H1 (cell line): Measurements from ENCODE around the gene ASB3. TPM values are rescaled to one million over a fixed set of nuclear protein-coding genes. Genes with fewer than 3 reads are reported as not detected.

Source experiments
- CTCF ChIA-PET: fragments of 300-600 bp; sonication (Branson Sonifier 250); formaldehyde crosslinking; loops from one replicate; lab custom pipeline; 2021; ENCODE audit not compliant: partially characterized antibody; lab: Charles Lee
- POLR2A ChIA-PET: fragments of 300-600 bp; sonication (Branson Sonifier 250); formaldehyde crosslinking; loops from one replicate; lab custom pipeline; 2021; ENCODE audit warnings: inconsistent platforms; ENCODE audit not compliant: partially characterized antibody; lab: Charles Lee
- DNase-seq, 2 experiments: peaks; one replicate each; pipeline versions ENCODE4 v3.0.0 to v3.0.0-alpha.2; 2010 to 2022; ENCODE audit warnings: low spot score in 2 of 2, low read depth in 1 of 2, mixed read lengths in 1 of 2
- FAIRE-seq: peaks from 2 replicates; lab custom pipeline; 2011; peaks lifted over from hg19 to GRCh38; lab: Jason Lieb, UNC
- H2AFZ ChIP-seq: 2 replicates; pipeline ENCODE4 v1.8.1; 2012; ENCODE audit warnings: low read length, inconsistent platforms
- H2AK5ac ChIP-seq: 2 replicates; pipeline ENCODE4 v1.6.1; 2013; ENCODE audit warnings: low read depth, low read length
- H2BK120ac ChIP-seq: replicated peaks from 2 replicates; pipeline ENCODE3; 2013; ENCODE audit warnings: low read depth, low read length, inconsistent platforms
- H2BK12ac ChIP-seq: 2 replicates; pipeline ENCODE4 v1.6.1; 2013; ENCODE audit warnings: low read depth, low read length
- H2BK15ac ChIP-seq: 2 replicates; pipeline ENCODE4 v1.6.1; 2013; ENCODE audit warnings: low read length
- H2BK20ac ChIP-seq: 2 replicates; pipeline ENCODE4 v1.6.1; 2013; ENCODE audit warnings: low read length
- H2BK5ac ChIP-seq: 2 replicates; pipeline ENCODE4 v1.6.1; 2013; ENCODE audit warnings: low read depth, low read length
- H3K14ac ChIP-seq: 2 replicates; pipeline ENCODE4 v1.6.1; 2013; ENCODE audit warnings: inconsistent platforms; ENCODE audit not compliant: insufficient read length
- H3K18ac ChIP-seq: 2 replicates; pipeline ENCODE4 v1.6.1; 2013; ENCODE audit warnings: low read length; ENCODE audit errors: extremely low read depth
- H3K23ac ChIP-seq: 2 replicates; pipeline ENCODE4 v1.6.1; 2013; ENCODE audit warnings: inconsistent platforms; ENCODE audit not compliant: insufficient read length
- H3K23me2 ChIP-seq: 2 replicates; pipeline ENCODE4 v1.6.1; 2013; ENCODE audit warnings: low read depth, low read length
- H3K27ac ChIP-seq: 2 replicates; pipeline ENCODE4 v1.6.1; 2011; ENCODE audit warnings: low read depth, low read length, inconsistent platforms
- H3K27me3 ChIP-seq, 4 experiments: replicated peaks in 1 of 4; 1 replicate in 1 of 4; 2 replicates in 3 of 4; pipeline versions ENCODE4 v1.6.1 to v1.8.1; 2011 to 2013; ENCODE audit warnings: low read length in 3 of 4, mild to moderate bottlenecking in 3 of 4, inconsistent platforms in 2 of 4, mixed read lengths in 2 of 4, moderate library complexity in 1 of 4; ENCODE audit not compliant: control insufficient read depth in 3 of 4, insufficient read depth in 3 of 4; ENCODE audit errors: extremely low read depth in 1 of 4
- H3K36me3 ChIP-seq, 4 experiments: 2 replicates each; pipeline versions ENCODE4 v1.6.1 to v1.8.1; 2011 to 2013; ENCODE audit warnings: mild to moderate bottlenecking in 4 of 4, low read length in 3 of 4, moderate library complexity in 2 of 4, control low read depth in 1 of 4, inconsistent platforms in 1 of 4; ENCODE audit not compliant: insufficient read depth in 4 of 4, control insufficient read depth in 2 of 4
- H3K4ac ChIP-seq: replicated peaks from 2 replicates; pipeline ENCODE3; 2013; ENCODE audit warnings: low read length, low read depth, mixed read lengths, inconsistent platforms; ENCODE audit not compliant: insufficient read length
- H3K4me1 ChIP-seq, 4 experiments: replicated peaks in 1 of 4; 1 replicate in 1 of 4; 2 replicates in 3 of 4; pipeline versions ENCODE4 v1.6.1 to v1.8.1; 2011 to 2013; ENCODE audit warnings: low read length in 3 of 4, inconsistent platforms in 2 of 4, mixed read lengths in 1 of 4; ENCODE audit not compliant: insufficient read depth in 4 of 4, control insufficient read depth in 3 of 4
- H3K4me2 ChIP-seq, 2 experiments: 2 replicates each; pipeline versions ENCODE4 v1.6.1 to v1.8.1; 2011 to 2013; ENCODE audit warnings: low read depth in 2 of 2, low read length in 2 of 2, control low read depth in 1 of 2, inconsistent platforms in 1 of 2, mild to moderate bottlenecking in 1 of 2; ENCODE audit not compliant: insufficient read depth in 1 of 2
- H3K4me3 ChIP-seq, 4 experiments: fragments of 200-600, 300-600 bp in 1 of 4; sonication (generic), shearing (Covaris generic), sonication (Bioruptor Twin) in 1 of 4; 2 replicates each; pipeline versions ENCODE4 v1.5.1 to v1.8.1; 2011 to 2016; ENCODE audit warnings: low read length in 4 of 4, low read depth in 3 of 4, control low read depth in 2 of 4, inconsistent platforms in 2 of 4, mild to moderate bottlenecking in 2 of 4, mixed read lengths in 1 of 4, moderate library complexity in 1 of 4; ENCODE audit not compliant: insufficient read depth in 2 of 4; ENCODE audit errors: extremely low read depth in 1 of 4
- H3K56ac ChIP-seq: replicated peaks from 2 replicates; pipeline ENCODE3; 2013; ENCODE audit warnings: low read depth, mild to moderate bottlenecking, mixed read lengths, low read length, inconsistent platforms; ENCODE audit not compliant: insufficient read length
- H3K79me1 ChIP-seq: 2 replicates; pipeline ENCODE4 v1.6.1; 2013; ENCODE audit warnings: low read depth, low read length, control low read depth
- H3K79me2 ChIP-seq, 2 experiments: 2 replicates each; pipeline versions ENCODE4 v1.6.1 to v1.8.1; 2012 to 2013; ENCODE audit warnings: low read length in 2 of 2, mild to moderate bottlenecking in 2 of 2, inconsistent platforms in 1 of 2; ENCODE audit not compliant: insufficient read depth in 2 of 2, control insufficient read depth in 1 of 2
- H3K9ac ChIP-seq, 4 experiments: replicated peaks in 1 of 4; 1 replicate in 1 of 4; 2 replicates in 3 of 4; pipeline versions ENCODE4 v1.6.1 to v1.8.1; 2011 to 2013; ENCODE audit warnings: low read depth in 3 of 4, low read length in 3 of 4, control low read depth in 2 of 4, mild to moderate bottlenecking in 2 of 4, moderate library complexity in 2 of 4, inconsistent platforms in 1 of 4; ENCODE audit errors: extremely low read depth in 1 of 4
- H3K9me3 ChIP-seq, 2 experiments: 2 replicates each; pipeline versions ENCODE4 v1.6.1 to v1.8.1; 2012 to 2013; ENCODE audit warnings: mild to moderate bottlenecking in 2 of 2, moderate library complexity in 2 of 2, control low read depth in 1 of 2, inconsistent platforms in 1 of 2, low read depth in 1 of 2, low read length in 1 of 2, mixed read lengths in 1 of 2; ENCODE audit not compliant: insufficient read depth in 2 of 2
- H4K20me1 ChIP-seq, 2 experiments: replicated peaks in 1 of 2; 2 replicates each; pipeline versions ENCODE3 to v1.8.1; 2011 to 2013; ENCODE audit warnings: inconsistent platforms in 2 of 2, low read length in 2 of 2, mild to moderate bottlenecking in 1 of 2; ENCODE audit not compliant: insufficient read depth in 2 of 2, control insufficient read depth in 1 of 2
- H4K5ac ChIP-seq: 2 replicates; pipeline ENCODE4 v1.6.1; 2013; ENCODE audit warnings: low read length, low read depth, mixed read lengths, inconsistent platforms; ENCODE audit not compliant: insufficient read length
- H4K8ac ChIP-seq: 2 replicates; pipeline ENCODE4 v1.8.0; 2013; ENCODE audit warnings: mild to moderate bottlenecking, moderate library complexity, low read length, inconsistent platforms; ENCODE audit not compliant: insufficient read depth; ENCODE audit errors: extremely low read depth
- H4K91ac ChIP-seq: replicated peaks from 2 replicates; pipeline ENCODE3; 2013; ENCODE audit warnings: low read length, mixed read lengths, inconsistent platforms; ENCODE audit not compliant: insufficient read length
- BRCA1 ChIP-seq: IDR thresholded peaks from 2 replicates; pipeline ENCODE4 v1.6.1; 2012; ENCODE audit warnings: low read depth, low read length, improper control_type of control experiment
- CEBPB ChIP-seq: IDR thresholded peaks from 2 replicates; pipeline ENCODE4 v1.6.1; 2012; ENCODE audit warnings: low read depth, low read length
- CHD1 ChIP-seq: IDR thresholded peaks from 2 replicates; pipeline ENCODE4 v1.6.1; 2012; ENCODE audit warnings: low read depth, low read length, improper control_type of control experiment
- GTF2F1 ChIP-seq: IDR thresholded peaks from 2 replicates; pipeline ENCODE4 v1.6.1; 2012; ENCODE audit warnings: low read depth, low read length, improper control_type of control experiment, borderline replicate concordance
- POLR2A ChIP-seq, 2 experiments: IDR thresholded peaks; 1 replicate in 1 of 2; 2 replicates in 1 of 2; pipeline ENCODE4 v1.6.1; 2011; ENCODE audit warnings: low read depth in 2 of 2, low read length in 2 of 2, mild to moderate bottlenecking in 2 of 2; ENCODE audit errors: control extremely low read depth in 1 of 2
- SP2 ChIP-seq: IDR thresholded peaks from 2 replicates; pipeline ENCODE4 v1.6.1; 2012; ENCODE audit warnings: mild to moderate bottlenecking, low read length, inconsistent platforms
- WGBS, 2 experiments: shearing (Covaris generic) in 1 of 2; methylation state at CpG; one replicate each; pipeline versions ENCODE4 v1.1.6 to v1.1.7; 2013 to 2015; ENCODE audit warnings: low lambda C conversion rate in 2 of 2, mixed read lengths in 2 of 2, inconsistent platforms in 1 of 2, low coverage in 1 of 2, missing lambda C conversion rate in 1 of 2; ENCODE audit not compliant: insufficient replicate concordance in 2 of 2, insufficient coverage in 1 of 2, insufficient read length in 1 of 2; ENCODE audit errors: extremely low coverage in 1 of 2, missing lambda C conversion rate in 1 of 2; 5-methylcytosine and 5-hydroxymethylcytosine counted together
- polyA plus RNA-seq, 7 experiments: library from polyadenylated mRNA; depleted of rRNA in 3 of 7; stranded (reverse) in 5 of 7; unstranded in 2 of 7; fragments of >200 nt in 5 of 7; fragments of 200-250 nt in 2 of 7; gene quantifications; 1 replicate in 5 of 7; 2 replicates in 1 of 7; 4 replicates in 1 of 7; pipeline versions ENCODE4 v1.2.1 to v1.2.3, GENCODE V29; 2011 to 2013; ENCODE audit warnings: missing spikeins in 2 of 7, mixed read lengths in 2 of 7
- total RNA-seq: library from RNA; stranded (reverse); fragmentation: NEBNext Ultra II Directional; extraction: Animal tissue kit (Norgen Biotek cat#: 25700); gene quantifications from 2 replicates; pipeline ENCODE4 v1.2.1, GENCODE V29; 2021
- TF ChIP-seq, protein P1 (sequence below): IDR thresholded peaks from 2 replicates; pipeline ENCODE4 v1.6.1; 2012; ENCODE audit warnings: low read length, inconsistent platforms
- TF ChIP-seq, protein P2 (sequence below): IDR thresholded peaks from 2 replicates; pipeline ENCODE4 v1.6.1; 2011; ENCODE audit warnings: low read length, improper control_type of control experiment

Gene ASB3
- total and polyA plus RNA-seq, 2 of the 8 experiments (the other 6 are each of a cell fraction or from before 2014, with no cell fraction given) = 22.6 to 25.4 TPM

DNA sequence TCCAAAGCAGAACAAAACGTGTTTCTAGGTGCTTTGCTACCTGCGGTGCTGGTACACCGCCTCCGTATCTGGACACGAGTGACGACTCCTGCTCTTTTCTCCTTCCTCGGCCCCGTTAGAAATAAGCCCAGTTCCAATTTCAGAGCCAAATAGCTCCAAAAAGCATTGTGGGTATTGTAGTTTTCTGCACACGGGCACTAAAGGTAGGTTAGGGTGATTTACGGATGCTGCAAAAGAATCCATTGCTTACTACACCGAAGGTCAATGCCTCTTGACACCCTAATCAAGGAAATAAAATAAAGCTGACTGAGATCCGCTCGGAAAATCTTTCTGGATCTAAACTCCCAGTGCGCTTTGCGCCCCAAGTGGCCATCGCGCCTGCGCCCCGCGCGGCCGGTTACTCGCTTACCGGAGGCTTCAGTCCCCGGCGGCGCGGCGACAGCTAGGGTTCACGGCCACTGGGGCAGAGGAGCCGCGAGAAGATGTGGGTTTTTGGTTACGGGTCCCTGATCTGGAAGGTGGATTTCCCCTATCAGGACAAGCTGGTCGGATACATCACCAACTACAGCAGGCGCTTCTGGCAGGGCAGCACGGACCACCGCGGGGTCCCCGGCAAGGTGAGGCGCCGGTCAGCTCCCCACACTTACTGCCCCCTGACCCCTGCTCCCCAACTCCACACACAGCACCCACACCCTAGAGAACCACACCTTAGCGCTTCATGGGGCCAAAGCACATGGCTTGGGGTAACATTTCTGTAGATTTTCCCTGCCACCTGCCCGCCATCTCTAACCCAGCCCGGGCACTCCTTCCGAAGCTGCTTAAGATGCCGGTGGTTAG lies 19.1 kb downstream of the ASB3 start, which contains the start of gene CHAC2:
Gene CHAC2, plus strand, starts transcription at position 400 of the 837 bp plus-strand sequence. Its CDS starts 83 bp downstream, at position 483.
- peaks cover 3 to 4% of the 10 kb centered on the region in 2 experiments for H4K20me1 ChIP-seq
- TF ChIP-seq, protein P1, sequence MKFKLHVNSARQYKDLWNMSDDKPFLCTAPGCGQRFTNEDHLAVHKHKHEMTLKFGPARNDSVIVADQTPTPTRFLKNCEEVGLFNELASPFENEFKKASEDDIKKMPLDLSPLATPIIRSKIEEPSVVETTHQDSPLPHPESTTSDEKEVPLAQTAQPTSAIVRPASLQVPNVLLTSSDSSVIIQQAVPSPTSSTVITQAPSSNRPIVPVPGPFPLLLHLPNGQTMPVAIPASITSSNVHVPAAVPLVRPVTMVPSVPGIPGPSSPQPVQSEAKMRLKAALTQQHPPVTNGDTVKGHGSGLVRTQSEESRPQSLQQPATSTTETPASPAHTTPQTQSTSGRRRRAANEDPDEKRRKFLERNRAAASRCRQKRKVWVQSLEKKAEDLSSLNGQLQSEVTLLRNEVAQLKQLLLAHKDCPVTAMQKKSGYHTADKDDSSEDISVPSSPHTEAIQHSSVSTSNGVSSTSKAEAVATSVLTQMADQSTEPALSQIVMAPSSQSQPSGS = no peak
- TF ChIP-seq POLR2A (IDR thresholded peaks at IDR 0.05; ENCODE audit: control extremely low read depth in 1 of 2, low read depth in 2 of 2, low read length in 2 of 2) (peak; percentile 57 to 93), BRCA1 (no peak), SP2 (no peak), CEBPB (no peak), CHD1 (no peak), GTF2F1 (0 out of 2 replicates have a peak, but pooled peaks have one; percentile 15)
- TF ChIP-seq, protein P2, sequence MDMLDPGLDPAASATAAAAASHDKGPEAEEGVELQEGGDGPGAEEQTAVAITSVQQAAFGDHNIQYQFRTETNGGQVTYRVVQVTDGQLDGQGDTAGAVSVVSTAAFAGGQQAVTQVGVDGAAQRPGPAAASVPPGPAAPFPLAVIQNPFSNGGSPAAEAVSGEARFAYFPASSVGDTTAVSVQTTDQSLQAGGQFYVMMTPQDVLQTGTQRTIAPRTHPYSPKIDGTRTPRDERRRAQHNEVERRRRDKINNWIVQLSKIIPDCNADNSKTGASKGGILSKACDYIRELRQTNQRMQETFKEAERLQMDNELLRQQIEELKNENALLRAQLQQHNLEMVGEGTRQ = no peak

More for the DNA sequence above, 19.1 kb downstream of the ASB3 start, which contains the start of gene CHAC2:
- WGBS, 2 experiments = 2% methylated on average over 42 of the region's 46 CpGs; no CpG with 5 or more reads in 1 of the 2 experiments
- Histone ChIP-seq H2BK20ac (no peak within 1 kb of the TSS), H3K79me2 (peaks cover 0 to 29% of the 10 kb centered on the region in 2 experiments; a peak in 2 of 4 replicates), H3K79me1 (no peaks in the 10 kb centered on the region), H2AK5ac (no peak within 1 kb of the TSS), H3K18ac (peak within 1 kb of the TSS; percentile 17), H4K8ac (peak within 1 kb of the TSS; percentile 77), H4K91ac (peak within 1 kb of the TSS; percentile 12), H3K4me2 (peak within 1 kb of the TSS; percentile 61 to 85), H2BK120ac (no peak within 1 kb of the TSS), H3K36me3 (peaks cover 0 to 7% (median 4%) of the 10 kb centered on the region in 4 experiments; a peak in 4 of 8 replicates), H4K5ac (peak within 1 kb of the TSS; percentile 96), H3K23ac (no peak within 1 kb of the TSS), H3K9me3 (no peaks in the 10 kb centered on the region), H2BK5ac (peak within 1 kb of the TSS; percentile 92; the same call in 1 of the 2 replicates), H3K4me1 (peaks cover 0 to 3% (median 0%) of the 10 kb centered on the region in 4 experiments; a peak in 1 of 7 replicates), H2AFZ (peak within 1 kb of the TSS; percentile 81), H3K23me2 (peaks cover 2% of the 10 kb centered on the region; the same call in 1 of the 2 replicates), H3K14ac (no peak within 1 kb of the TSS), H3K4me3 (peak within 1 kb of the TSS; percentile 68 to 91 (median 76)), H3K9ac (peak within 1 kb of the TSS; percentile 71 to 92 (median 86)), H3K27me3 (no peaks in the 10 kb centered on the region), H3K27ac (peak within 1 kb of the TSS; percentile 72), H3K56ac (peak within 1 kb of the TSS; percentile 87), H2BK12ac (no peak within 1 kb of the TSS), H3K4ac (peak within 1 kb of the TSS; percentile 10), H2BK15ac (no peak within 1 kb of the TSS)
- FAIRE-seq = peak; percentile 39
- POLR2A ChIA-PET = interaction anchor here (0.9 to 11.3 kb wide), 11 partner anchors 9 to 180 kb away, joined by 3 to 124 read pairs (median 3); partner anchors contain the start of genes ASB3, ERLEC1 and GPR75
- CTCF ChIA-PET = interaction anchor here (0.9 to 1.9 kb wide), 4 partner anchors 10 to 87 kb away, joined by 3 to 7 read pairs (median 4); no protein-coding TSS in a partner anchor
- peak in 1 of 2 experiments; percentile 89 for DNase-seq
